H1 (cell line): ENCODE results near the gene PPARA. TPM values are rescaled to one million over a fixed set of nuclear protein-coding genes. Genes with fewer than 3 reads are reported as not detected.

Source experiments
- E2F6 ChIP-seq: IDR thresholded peaks from 2 replicates; pipeline ENCODE4 v1.6.1; 2012; ENCODE audit warnings: inconsistent platforms
- HDAC6 ChIP-seq: IDR thresholded peaks from one replicate; pipeline ENCODE4 v1.7.1; 2012; ENCODE audit warnings: low read depth, mild to moderate bottlenecking, inconsistent platforms, low read length, moderate library complexity
- KDM4A ChIP-seq: IDR thresholded peaks from one replicate; pipeline ENCODE4 v1.7.1; 2012; ENCODE audit warnings: low read depth, mild to moderate bottlenecking, moderate library complexity, low read length, inconsistent platforms; ENCODE audit not compliant: severe bottlenecking
- PHF8 ChIP-seq: fragments of 200-600 bp; sonication (generic); conservative IDR thresholded peaks from 2 replicates; pipeline ENCODE4 v1.7.1; 2012; ENCODE audit warnings: low read depth, mild to moderate bottlenecking, inconsistent platforms, low read length, moderate library complexity
- POLR2A ChIP-seq, 2 experiments: IDR thresholded peaks; 1 replicate in 1 of 2; 2 replicates in 1 of 2; pipeline ENCODE4 v1.6.1; 2011; ENCODE audit warnings: low read depth in 2 of 2, low read length in 2 of 2, mild to moderate bottlenecking in 2 of 2; ENCODE audit errors: control extremely low read depth in 1 of 2
- POU5F1 ChIP-seq: IDR thresholded peaks from 2 replicates; pipeline ENCODE4 v1.6.1; 2011; ENCODE audit warnings: low read depth, mild to moderate bottlenecking, low read length, moderate library complexity
- RAD21 ChIP-seq, 2 experiments: IDR thresholded peaks in 1 of 2; conservative IDR thresholded peaks in 1 of 2; 2 replicates each; pipeline ENCODE4 v1.6.1; 2011; ENCODE audit warnings: low read depth in 2 of 2, low read length in 2 of 2, improper control_type of control experiment in 1 of 2, inconsistent platforms in 1 of 2, mild to moderate bottlenecking in 1 of 2, moderate library complexity in 1 of 2
- RBBP5 ChIP-seq: IDR thresholded peaks from 2 replicates; pipeline ENCODE4 v1.7.1; 2012; ENCODE audit warnings: low read depth, mild to moderate bottlenecking, inconsistent platforms, low read length, moderate library complexity, borderline replicate concordance
- TBP ChIP-seq: IDR thresholded peaks from 2 replicates; pipeline ENCODE4 v1.6.1; 2011; ENCODE audit warnings: low read depth, low read length, improper control_type of control experiment
- TCF12 ChIP-seq: IDR thresholded peaks from 2 replicates; pipeline ENCODE4 v1.6.1; 2011; ENCODE audit warnings: low read depth, mild to moderate bottlenecking, low read length
- polyA plus RNA-seq, 7 experiments: library from polyadenylated mRNA; depleted of rRNA in 3 of 7; stranded (reverse) in 5 of 7; unstranded in 2 of 7; fragments of >200 nt in 5 of 7; fragments of 200-250 nt in 2 of 7; gene quantifications; 1 replicate in 5 of 7; 2 replicates in 1 of 7; 4 replicates in 1 of 7; pipeline versions ENCODE4 v1.2.1 to v1.2.3, GENCODE V29; 2011 to 2013; ENCODE audit warnings: missing spikeins in 2 of 7, mixed read lengths in 2 of 7
- total RNA-seq: library from RNA; stranded (reverse); fragmentation: NEBNext Ultra II Directional; extraction: Animal tissue kit (Norgen Biotek cat#: 25700); gene quantifications from 2 replicates; pipeline ENCODE4 v1.2.1, GENCODE V29; 2021
- TF ChIP-seq, protein P1 (sequence below): fragments of 300-600 bp; sonication (generic); IDR thresholded peaks from 2 replicates; pipeline ENCODE4 v1.7.1; 2012; ENCODE audit warnings: low read length, moderate library complexity, mild to moderate bottlenecking, inconsistent platforms; ENCODE audit not compliant: insufficient replicate concordance

The PPARA gene
- total and polyA plus RNA-seq, 2 of the 8 experiments (the other 6 are each of a cell fraction or from before 2014, with no cell fraction given), result 3.1 to 8.2 TPM

- TF ChIP-seq, protein P1, sequence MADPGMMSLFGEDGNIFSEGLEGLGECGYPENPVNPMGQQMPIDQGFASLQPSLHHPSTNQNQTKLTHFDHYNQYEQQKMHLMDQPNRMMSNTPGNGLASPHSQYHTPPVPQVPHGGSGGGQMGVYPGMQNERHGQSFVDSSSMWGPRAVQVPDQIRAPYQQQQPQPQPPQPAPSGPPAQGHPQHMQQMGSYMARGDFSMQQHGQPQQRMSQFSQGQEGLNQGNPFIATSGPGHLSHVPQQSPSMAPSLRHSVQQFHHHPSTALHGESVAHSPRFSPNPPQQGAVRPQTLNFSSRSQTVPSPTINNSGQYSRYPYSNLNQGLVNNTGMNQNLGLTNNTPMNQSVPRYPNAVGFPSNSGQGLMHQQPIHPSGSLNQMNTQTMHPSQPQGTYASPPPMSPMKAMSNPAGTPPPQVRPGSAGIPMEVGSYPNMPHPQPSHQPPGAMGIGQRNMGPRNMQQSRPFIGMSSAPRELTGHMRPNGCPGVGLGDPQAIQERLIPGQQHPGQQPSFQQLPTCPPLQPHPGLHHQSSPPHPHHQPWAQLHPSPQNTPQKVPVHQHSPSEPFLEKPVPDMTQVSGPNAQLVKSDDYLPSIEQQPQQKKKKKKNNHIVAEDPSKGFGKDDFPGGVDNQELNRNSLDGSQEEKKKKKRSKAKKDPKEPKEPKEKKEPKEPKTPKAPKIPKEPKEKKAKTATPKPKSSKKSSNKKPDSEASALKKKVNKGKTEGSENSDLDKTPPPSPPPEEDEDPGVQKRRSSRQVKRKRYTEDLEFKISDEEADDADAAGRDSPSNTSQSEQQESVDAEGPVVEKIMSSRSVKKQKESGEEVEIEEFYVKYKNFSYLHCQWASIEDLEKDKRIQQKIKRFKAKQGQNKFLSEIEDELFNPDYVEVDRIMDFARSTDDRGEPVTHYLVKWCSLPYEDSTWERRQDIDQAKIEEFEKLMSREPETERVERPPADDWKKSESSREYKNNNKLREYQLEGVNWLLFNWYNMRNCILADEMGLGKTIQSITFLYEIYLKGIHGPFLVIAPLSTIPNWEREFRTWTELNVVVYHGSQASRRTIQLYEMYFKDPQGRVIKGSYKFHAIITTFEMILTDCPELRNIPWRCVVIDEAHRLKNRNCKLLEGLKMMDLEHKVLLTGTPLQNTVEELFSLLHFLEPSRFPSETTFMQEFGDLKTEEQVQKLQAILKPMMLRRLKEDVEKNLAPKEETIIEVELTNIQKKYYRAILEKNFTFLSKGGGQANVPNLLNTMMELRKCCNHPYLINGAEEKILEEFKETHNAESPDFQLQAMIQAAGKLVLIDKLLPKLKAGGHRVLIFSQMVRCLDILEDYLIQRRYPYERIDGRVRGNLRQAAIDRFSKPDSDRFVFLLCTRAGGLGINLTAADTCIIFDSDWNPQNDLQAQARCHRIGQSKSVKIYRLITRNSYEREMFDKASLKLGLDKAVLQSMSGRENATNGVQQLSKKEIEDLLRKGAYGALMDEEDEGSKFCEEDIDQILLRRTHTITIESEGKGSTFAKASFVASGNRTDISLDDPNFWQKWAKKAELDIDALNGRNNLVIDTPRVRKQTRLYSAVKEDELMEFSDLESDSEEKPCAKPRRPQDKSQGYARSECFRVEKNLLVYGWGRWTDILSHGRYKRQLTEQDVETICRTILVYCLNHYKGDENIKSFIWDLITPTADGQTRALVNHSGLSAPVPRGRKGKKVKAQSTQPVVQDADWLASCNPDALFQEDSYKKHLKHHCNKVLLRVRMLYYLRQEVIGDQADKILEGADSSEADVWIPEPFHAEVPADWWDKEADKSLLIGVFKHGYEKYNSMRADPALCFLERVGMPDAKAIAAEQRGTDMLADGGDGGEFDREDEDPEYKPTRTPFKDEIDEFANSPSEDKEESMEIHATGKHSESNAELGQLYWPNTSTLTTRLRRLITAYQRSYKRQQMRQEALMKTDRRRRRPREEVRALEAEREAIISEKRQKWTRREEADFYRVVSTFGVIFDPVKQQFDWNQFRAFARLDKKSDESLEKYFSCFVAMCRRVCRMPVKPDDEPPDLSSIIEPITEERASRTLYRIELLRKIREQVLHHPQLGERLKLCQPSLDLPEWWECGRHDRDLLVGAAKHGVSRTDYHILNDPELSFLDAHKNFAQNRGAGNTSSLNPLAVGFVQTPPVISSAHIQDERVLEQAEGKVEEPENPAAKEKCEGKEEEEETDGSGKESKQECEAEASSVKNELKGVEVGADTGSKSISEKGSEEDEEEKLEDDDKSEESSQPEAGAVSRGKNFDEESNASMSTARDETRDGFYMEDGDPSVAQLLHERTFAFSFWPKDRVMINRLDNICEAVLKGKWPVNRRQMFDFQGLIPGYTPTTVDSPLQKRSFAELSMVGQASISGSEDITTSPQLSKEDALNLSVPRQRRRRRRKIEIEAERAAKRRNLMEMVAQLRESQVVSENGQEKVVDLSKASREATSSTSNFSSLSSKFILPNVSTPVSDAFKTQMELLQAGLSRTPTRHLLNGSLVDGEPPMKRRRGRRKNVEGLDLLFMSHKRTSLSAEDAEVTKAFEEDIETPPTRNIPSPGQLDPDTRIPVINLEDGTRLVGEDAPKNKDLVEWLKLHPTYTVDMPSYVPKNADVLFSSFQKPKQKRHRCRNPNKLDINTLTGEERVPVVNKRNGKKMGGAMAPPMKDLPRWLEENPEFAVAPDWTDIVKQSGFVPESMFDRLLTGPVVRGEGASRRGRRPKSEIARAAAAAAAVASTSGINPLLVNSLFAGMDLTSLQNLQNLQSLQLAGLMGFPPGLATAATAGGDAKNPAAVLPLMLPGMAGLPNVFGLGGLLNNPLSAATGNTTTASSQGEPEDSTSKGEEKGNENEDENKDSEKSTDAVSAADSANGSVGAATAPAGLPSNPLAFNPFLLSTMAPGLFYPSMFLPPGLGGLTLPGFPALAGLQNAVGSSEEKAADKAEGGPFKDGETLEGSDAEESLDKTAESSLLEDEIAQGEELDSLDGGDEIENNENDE, result no peak
- no peak for TF ChIP-seq RBBP5
- TF ChIP-seq PHF8, result no peak
- no peak for TF ChIP-seq POU5F1
- no peak for TF ChIP-seq TCF12
- TF ChIP-seq RAD21 (IDR thresholded peaks at IDR 0.05 in 1 of 2, conservative IDR thresholded peaks at IDR 0.05 in 1 of 2; ENCODE audit: low read depth in 2 of 2, low read length in 2 of 2), result peak; percentile 81 to 82
- no peak for TF ChIP-seq KDM4A
- no peak for TF ChIP-seq HDAC6
- TF ChIP-seq E2F6, result peak; percentile 87
- no peak for TF ChIP-seq TBP
- no peak for TF ChIP-seq POLR2A (IDR thresholded peaks at IDR 0.05; ENCODE audit: control extremely low read depth in 1 of 2, low read depth in 2 of 2, low read length in 2 of 2)
Observed at GRCh38 chr22:46122511-46122971, 27.8 kb upstream of the PPARA start (continued).
